ENCODE data around the gene TP73.
"Not testable (repeated sequence)": the region's sequence is repeated elsewhere in the genome, so short reads cannot be mapped to it uniquely, and the experiment has no call there.

TP73 gene

DNA sequence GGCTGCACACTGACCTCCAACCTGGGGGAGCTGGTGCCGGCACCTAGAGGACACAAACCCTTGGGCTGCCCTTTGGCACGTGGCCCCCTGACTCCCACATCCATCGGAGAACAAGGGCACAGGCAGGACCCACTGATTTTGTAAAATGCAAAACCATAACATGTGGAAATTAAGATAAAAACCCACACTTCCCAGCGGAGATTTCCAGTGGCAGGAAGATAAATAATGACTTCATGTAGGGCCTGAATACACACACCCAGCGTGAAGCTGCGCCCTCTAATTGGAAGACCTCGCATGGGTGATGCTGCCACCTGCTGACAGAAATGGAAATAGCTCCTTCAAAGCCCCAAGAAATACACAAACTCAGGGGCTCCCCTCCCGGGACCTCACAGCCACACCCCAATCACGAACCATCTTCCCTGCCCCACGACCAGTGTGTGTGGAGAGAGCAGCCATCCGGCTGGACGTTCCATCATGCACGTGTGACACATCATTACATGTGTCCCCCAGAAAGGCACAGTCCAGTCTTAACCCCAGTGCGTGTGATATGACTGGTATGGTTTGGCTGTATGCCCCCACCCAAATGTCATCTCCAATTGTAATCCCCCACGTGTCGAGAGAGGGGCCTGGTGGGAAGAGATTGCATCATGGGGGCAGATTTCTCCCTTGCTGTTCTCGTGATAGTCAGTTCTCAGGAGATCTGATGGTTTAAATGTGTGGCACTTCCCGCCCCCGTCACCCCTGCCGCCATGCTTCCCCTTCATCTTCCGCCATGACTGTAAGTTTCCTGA lies 33.2 kb upstream of the TP73 start:
- peak; percentile 76 for DNase-seq

DNA sequence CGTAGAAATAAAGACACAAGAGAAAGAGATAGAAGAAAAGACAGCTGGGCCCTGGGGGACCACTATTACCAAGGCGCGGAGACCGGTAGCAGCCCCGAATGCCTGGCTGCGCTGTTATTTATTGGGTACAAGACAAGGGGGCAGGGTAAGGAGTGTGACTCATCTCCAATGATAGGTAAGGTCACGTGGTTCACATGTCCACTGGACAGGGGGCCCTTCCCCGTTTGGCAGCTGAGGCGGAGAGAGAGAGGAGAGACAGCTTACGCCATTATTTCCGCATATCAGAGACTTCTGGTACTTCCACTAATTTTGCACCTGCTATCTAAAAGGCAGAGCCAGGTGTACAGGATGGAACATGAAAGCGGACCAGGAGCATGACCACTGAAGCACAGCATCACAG lies 31.6 kb upstream of the TP73 start:
- DNase-seq, result no peak

DNA sequence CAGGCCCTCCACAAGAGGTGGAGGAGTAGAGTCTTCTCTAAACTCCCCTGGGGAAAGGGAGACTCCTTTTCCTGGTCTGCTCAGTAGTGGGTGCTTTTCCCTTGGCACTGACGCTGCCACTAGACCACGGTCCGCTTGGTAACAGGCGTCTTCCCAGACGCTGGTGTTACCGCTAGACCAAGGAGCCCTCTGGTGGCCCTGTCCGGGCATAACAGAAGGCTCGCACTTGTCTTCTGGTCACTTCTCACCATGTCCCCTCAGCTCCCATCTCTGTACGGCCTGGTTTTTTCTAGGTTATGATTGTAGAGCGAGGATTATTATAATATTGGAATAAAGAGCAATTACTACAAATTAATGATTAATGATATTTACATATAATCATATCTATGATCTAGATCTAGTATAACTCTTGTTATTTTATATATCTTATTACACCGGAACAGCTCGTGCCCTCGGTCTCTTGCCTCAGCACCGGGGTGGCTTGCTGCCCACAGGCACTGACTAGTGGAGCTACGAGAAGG lies 31.1 kb upstream of the TP73 start:
- DNase-seq, result peak; percentile 43

DNA sequence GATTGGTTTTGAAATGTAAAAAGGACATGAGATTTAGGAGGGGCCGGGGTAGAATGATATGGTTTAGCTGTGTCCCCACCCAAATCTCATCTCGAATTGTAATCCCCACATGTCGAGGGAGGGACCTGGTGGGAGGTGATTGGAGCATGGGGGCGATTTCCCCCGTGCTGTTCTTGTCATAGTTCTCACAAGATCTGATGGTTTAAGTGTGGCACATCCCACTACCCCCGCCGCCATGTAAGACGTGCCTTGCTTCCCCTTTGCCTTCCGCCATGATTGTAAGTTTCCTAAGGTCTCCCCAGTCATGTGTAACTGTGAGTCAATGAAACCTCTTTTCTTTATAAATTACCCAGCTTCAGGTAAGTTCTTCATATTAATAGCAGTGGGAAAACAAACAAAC lies 30.2 kb upstream of the TP73 start:
- not testable (repeated sequence) for DNase-seq

DNA sequence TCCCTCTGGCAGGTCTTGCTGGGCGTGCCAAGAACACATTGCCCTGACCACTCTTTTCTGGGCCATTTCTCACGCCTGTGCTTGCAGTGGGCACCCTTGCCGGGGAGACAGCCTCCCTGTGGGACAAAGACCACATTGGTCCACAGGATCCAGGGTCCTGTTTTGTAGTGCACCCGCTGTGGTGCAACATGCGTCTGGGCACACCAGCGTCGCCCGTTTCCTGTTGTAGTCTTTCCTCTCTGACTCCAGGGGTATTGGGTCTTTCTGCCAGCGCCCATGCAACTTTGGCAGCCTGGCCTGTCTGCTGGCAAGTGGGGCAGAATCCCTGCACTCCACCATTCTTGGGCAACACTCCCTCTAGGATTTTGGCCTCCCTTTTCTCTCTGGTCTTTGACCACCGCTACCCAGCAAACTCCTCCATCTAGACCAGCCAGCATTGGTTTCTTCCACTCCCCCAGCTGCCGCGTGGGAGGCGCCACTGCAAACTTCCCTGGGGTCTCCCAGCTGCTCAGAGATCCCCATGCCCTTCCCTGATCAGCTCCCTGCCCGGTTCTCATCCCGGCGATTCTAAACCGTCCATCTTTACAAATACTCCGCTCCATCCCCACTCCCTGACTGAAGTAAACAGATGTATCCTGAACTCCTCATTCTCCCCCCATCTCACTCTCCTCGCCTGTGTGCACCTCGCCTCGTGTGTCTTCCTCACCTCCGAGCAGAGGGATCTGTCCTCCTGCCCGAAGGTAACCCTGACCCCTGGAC lies 28.7 kb upstream of the TP73 start:
- no peak for DNase-seq

DNA sequence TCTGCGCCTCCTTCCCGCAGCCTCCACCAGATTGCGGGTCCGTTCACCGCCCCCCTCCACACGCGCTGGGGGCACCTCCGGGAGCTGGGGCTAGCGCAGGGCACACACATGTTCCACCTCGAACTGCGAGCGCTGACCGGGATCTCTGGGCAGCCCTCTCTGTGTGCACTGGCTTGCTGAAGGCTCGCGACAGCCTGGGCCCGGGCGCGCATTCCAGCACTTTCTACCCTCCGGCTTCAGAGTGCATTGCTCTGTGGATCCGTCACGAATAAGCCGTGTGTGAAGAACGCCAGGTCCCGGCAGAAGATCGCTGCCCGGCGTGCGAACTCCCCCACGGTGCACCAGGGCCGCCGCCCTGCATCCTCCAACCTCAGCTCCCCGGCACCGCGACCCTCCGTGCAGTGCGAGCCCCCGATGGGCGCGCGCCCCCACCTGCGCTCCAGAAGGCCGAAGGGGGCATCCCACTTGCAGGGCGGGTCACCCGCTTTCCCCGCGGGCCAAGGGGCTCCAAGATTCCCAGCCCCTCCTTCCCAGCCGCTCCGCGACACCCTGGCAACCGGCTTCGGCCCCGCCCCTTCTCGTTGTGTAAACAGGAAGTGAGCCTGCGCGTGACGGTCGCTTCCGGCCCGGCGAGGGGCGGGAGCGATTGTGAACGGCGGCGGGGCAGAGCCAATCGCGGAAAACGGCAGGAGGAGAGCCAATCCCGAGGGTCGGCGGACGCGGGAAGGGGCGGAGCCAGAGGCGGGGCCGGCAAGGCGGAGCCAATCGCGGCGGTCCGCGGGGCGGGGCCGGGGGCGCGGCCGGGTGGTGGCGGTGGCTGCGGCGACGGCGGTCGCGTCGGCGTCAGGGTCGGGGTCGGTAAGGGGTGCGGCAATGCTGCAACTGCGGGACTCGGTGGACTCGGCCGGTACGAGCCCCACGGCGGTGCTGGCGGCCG lies 27.8 kb upstream of the TP73 start, which contains the start of gene TPRG1L:
Gene TPRG1L (plus strand): TSS at position 816 of the 937 bp plus-strand sequence. CDS start 58 bp downstream, at position 874.
- peak; percentile 95 for DNase-seq

DNA sequence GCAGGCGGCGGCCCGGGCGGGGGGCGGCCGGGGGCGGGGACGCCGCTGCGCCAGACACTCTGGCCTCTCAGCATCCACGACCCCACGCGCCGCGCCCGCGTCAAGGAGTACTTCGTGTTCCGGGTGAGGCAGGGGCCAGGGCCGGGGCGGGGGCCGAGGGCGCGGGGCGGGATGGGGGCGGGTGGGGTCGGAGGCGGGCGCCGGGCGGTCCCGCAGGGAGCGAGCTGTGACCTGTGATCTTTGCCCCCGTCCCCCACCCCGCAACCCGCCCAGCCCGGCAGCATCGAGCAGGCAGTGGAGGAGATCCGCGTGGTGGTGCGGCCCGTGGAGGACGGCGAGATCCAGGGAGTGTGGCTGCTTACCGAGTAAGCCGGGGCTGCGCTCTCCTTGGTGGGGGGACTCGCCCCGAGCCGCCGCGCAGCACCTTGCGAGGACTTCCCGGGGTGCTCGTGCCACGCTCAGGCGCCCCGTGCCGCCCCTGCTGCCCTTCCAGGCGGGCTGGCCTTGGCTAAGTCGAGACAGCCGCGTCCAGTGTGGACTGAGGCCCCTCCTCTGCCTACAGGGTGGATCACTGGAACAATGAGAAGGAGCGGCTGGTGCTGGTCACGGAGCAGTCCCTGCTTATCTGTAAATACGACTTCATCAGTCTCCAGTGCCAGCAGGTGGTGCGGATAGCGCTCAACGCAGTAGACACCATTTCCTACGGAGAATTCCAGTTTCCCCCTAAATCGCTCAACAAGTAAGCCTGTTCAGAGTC lies 27.0 kb upstream of the TP73 start:
- peak; percentile 17 for DNase-seq

DNA sequence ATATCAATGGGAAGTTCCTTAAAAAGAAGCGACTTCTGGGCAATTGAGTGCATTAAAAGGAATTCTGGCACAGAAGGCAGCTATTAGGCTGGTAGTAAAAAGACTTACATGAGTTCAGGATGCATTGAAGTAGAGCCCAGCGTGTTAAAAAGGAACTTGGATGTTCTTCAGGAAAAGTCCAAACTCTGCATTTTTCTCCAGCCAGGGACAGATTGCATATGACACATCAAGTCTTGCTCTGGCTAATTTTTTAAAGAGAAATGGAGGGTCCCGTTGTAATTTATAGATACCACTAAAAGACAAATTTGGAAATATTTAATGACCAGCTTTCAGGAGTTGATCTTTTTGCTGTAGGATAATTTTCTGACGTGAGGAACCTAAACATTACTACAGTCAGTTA lies 26.3 kb upstream of the TP73 start:
- DNase-seq, result no peak

DNA sequence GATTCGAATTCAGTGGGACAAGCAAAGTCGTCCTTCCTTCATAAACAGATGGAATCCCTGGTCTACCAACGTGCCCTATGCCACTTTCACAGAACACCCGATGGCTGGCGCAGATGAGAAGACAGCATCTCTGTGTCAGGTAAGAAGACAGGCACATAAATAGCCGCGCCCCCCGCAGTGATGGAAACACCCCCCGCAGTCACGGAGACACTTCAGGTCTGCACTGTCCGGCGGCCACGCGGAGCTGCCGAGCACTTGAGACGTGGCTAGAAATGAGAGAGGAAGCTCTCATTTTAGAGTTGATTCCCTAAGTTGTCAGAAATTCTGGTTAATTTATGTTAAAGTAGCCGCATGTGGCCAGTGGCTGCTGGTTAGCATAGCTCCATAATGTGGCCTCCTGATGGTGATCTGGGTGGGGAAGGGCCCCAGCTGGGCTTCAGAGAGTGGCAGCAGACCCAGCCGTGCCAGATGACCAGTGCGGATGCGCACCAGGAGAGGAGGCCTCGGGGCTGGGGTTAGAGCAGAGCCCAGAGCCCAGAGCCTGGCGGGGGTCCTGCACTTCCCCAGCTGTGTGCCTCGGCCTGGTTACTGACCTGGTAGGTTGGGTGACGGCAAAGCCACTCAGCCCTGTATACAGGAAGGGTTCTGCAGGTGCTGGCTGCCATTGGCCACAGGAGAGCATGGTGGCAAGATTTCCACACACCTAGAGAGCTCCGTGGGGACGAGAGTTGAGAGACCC lies 24.6 kb upstream of the TP73 start:
- no peak for DNase-seq

DNA sequence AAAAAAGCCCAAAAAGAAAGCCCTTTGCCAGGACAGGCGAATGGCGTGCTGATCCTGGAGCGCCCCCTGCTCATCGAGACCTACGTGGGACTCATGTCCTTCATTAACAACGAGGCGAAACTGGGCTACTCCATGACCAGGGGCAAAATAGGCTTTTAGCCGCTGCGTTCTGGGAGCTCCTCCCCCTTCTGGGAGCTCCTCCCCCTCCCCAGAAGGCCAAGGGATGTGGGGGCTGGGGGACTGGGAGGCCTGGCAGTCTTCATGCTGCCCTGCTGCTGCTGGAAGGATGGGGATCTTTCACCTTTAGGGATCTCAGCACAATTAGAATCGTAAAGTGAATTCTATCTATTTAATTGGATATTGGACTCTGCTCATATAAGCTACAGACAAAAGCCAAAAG lies 23.9 kb upstream of the TP73 start:
- no peak for DNase-seq

DNA sequence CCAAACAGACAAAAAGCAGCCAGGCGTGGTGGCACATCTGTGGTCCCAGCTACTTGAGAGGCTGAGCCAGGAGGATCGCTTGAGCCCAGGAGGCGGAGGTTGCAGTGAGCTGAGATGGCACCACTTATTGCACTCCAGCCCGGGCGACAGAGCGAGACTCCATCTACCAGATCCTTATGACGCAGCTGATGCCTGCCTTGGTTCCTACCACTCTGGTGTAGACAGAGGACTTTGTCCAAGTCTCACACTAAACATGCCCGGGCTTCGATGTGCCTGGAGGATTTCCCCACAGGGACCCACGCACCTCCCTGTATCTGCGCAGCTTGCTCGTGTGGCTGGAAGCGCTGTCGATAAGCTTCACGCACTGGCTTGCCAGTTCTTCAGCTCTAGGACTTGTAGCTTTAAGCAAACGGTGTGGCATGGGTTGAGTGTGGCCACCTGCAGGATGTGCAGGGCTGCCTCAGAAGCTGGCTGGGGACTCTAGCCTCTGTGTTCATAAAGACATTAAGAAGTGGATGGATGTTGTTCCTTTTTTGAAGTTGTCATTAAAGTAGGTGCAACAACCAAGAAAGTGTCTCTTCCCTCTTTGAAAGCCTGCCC lies 22.7 kb upstream of the TP73 start:
- no peak for DNase-seq

DNA sequence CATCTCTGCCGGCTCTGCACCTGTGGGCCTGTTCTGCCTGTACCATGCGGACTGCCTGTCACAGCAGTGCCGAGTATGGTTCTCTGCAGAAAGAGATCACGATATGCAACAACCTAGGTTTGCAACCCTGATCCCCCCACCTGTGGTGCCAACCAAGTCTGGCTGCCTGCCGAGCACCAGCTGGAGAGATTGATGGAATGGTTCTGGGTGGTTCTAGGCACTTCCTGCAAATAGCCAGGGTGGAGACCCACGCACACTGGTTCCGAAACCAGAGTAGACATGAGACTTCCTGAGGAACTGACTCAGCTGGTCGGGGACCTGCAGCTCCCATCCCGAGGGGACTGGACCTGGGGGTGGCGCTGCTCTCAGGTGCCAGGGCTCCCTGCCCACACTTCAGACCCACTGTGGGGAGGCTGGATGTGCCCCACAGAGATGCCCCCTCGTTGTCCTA lies 22.1 kb upstream of the TP73 start:
- DNase-seq, result no peak

DNA sequence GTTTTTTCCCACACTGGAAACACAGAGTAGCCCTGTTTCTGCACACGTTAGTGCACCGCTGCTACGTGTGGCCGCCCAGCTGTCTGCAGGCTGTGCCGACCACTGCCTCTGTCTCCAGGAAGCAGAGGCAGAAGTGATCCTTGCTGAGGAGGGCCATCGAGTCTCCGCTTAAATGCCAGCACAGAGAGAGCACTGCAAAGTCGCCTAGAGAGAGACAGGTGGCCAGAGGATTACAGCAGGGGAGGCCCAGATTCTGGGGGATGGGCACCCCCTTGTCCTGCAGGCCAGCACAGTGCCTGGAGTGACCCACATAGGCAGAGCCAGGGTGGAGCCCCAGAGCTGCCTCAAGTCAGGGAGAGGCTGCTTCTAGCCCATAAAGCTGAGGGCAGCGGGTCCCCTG lies 21.4 kb upstream of the TP73 start:
- no peak for DNase-seq

DNA sequence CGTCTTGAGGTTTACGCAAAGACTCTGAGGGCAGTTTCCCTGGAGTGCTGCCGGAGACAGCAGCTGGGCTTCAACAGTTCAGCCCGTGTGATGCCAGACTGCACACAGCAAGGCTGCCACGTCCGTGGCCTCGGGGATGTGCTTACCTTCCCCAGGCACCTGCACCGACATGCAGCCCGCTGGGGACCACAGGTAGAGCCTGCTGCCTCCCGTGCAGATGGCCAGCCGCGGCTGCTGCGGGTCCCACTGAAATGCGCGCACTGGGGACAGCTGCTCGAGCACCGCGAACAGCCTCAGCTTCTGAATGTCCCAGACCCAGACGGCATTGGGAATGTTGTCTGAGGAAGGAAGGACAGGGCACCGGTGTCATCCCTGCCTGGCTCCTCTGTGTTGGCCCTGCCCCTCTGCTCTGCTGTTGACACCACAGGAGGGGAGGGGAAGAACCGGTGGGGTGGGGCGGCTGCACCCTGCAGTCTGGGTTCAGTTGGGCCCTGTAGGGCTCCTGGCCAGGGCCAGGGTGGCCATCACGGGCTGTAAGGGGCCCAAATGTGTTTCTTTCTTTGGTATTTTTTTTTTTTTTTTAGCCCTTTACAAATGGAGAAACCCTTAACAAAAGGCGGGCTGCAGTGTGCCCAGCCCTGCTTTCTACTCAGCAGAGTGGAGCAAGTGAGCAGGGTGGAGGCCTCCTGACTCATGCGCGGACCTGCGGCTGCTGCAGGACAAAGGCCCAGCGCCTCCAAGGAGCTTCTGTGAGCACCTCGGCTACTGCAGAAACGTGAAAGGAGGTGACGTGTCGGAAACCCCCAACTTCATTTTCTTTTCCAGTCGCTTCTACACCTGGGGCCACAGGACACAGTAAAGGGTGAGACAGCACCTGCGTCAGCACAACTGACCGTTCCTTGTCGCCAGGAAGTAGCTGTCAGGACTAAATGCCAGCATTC lies 20.7 kb upstream of the TP73 start:
- DNase-seq, result no peak

DNA sequence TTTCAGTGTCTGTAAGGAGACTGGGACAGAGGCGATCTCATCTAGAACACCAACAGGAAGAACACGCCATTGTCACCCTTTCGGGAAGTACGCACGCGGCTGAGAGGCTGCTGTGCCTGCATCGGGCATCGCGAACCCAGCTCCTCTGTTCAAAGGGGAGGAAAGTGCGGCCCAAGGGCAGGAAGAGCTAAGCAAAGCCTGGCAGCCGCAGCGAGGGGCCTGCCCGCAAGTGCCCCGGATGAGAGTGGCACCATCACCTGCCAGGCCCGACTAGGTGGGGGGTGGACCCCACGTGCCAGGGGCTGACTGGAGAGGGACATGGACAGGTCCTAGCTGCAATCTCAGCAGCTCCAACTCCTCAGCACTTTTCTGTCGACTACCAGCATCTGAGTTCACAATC lies 20.0 kb upstream of the TP73 start:
- DNase-seq, result no peak

DNA sequence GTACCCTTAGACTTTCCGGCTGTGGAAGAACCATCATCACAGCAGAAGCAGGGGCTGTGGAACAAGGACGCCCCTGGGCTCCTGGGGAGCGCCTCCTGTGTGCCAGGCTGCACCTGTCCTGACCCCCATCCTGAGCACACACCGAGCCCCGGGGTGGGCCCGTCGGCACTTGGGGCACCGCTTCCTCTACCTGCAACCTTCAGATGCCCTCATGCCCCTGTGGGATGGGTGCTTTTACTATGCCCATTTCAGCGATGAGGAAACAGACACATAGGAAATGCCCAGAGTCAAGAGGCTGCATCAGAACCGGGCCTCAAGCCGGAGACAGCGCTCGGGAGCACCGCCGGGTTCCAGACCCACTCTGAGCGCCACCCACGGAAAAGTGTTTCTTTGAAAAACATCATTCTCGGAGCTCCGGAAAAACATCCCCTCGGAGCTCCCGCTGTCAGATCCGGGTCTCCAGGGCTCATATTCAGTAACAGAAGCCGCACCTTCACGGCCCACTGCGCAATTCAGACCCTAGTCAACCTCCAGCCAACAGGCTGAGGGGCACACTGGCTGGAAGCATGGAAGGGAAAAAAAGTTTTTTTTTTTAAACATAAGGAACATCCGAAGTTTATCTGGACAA lies 19.5 kb upstream of the TP73 start:
- no peak for DNase-seq

DNA sequence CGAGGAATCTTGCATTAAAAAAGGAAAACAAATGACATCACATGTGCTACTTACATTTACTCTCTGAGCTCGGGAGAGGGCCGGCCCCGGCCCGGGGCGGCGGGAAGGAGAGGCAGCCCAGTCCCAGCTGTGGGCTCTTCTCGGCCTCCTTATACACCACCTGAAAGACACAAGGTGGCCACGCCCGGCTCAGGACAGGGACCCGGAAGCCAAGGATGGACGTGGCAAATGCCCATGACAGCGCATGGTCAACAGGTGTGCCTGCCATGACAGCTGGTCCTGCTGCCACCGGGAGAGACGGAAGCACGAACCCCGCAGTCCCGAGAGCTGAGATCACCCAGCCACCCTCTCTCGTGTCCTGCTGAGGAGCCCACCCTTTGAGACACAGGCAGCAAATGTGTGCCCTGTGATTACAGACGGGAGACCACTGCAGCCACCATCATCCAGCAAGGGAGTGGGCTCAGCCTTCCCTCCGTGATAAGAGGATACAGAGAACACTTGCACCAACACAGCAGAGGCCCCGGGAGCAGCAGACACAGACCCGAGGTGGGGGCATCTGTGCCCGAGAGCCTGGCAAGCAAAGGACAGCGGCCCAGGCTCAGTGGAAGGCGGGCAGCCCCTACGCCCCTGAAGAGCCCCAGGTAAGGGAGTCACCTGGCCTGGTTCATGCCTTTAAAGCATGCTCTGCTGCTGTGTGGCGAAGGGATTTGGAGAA lies 18.8 kb upstream of the TP73 start:
- no peak for DNase-seq

Measured in fibroblast of skin of back (primary cell).